Activated naive CD8-positive, alpha-beta T cell treated with anti-CD3 and anti-CD28 coated beads, Interleukin-2, amount 50 U/mL, for 24 hours (primary cell): ENCODE data around the gene NKX1-1.
"Not testable (repeated sequence)": the region's sequence is repeated elsewhere in the genome, so short reads cannot be mapped to it uniquely, and the experiment has no call there.

ENCODE experiments used
- ATAC-seq: fragments of 150-1000 bp; cut with Tn5 transposase; one replicate; pipeline ENCODE4 v1.10.0; 2021
- DNase-seq: peaks from one replicate; pipeline ENCODE4 v3.0.0; 2021
- H3K27ac Mint-ChIP-seq: one replicate; pipeline ENCODE4 v1.8.0; 2021; ENCODE audit warnings: mild to moderate bottlenecking, mixed read lengths
- H3K27me3 Mint-ChIP-seq: one replicate; pipeline ENCODE4 v1.8.0; 2021; ENCODE audit warnings: mixed read lengths
- H3K36me3 Mint-ChIP-seq: one replicate; pipeline ENCODE4 v1.8.0; 2021; ENCODE audit warnings: low read depth, mixed read lengths
- H3K4me1 Mint-ChIP-seq: one replicate; pipeline ENCODE4 v1.8.0; 2021; ENCODE audit warnings: mixed read lengths
- H3K4me3 Mint-ChIP-seq: one replicate; pipeline ENCODE4 v1.8.0; 2021; ENCODE audit warnings: mild to moderate bottlenecking, moderate library complexity, mixed read lengths
- H3K9me3 Mint-ChIP-seq: one replicate; pipeline ENCODE4 v1.8.0; 2021; ENCODE audit warnings: mixed read lengths

The NKX1-1 gene

GRCh38 chr4:1393866-1394265 lies 12.4 kb downstream of the NKX1-1 start:
- Mint-ChIP-seq H3K36me3 (peaks cover 11% of the 10 kb centered on the region), H3K9me3 (peaks cover 10% of the 10 kb centered on the region), H3K4me3 (no peak overlapping the region), H3K4me1 (no peaks in the 10 kb centered on the region), H3K27ac (no peak overlapping the region), H3K27me3 (no peaks in the 10 kb centered on the region)
- DNase-seq = no peak
- ATAC-seq = no peak

- DNase-seq, H3K27me3 Mint-ChIP-seq, ATAC-seq, H3K27ac Mint-ChIP-seq, H3K4me1 Mint-ChIP-seq, H3K4me3 Mint-ChIP-seq: not testable (repeated sequence)
- Mint-ChIP-seq H3K9me3 (peaks cover 15% of the 10 kb centered on the region), H3K36me3 (peaks cover 16% of the 10 kb centered on the region)
Measured at GRCh38 chr4:1393363-1393762, 12.9 kb downstream of the NKX1-1 start.

- DNase-seq = no peak
- Mint-ChIP-seq H3K36me3 (peaks cover 30% of the 10 kb centered on the region), H3K9me3 (peaks cover 23% of the 10 kb centered on the region), H3K4me1 (no peaks in the 10 kb centered on the region), H3K4me3 (no peak overlapping the region), H3K27me3 (no peaks in the 10 kb centered on the region), H3K27ac (no peak overlapping the region)
- ATAC-seq = no peak
Measured at GRCh38 chr4:1385373-1386340, 20.6 kb downstream of the NKX1-1 start.

GRCh38 chr4:1384675-1385372 lies 21.4 kb downstream of the NKX1-1 start:
- DNase-seq (no peak), ATAC-seq (no peak)
- peaks cover 19% of the 10 kb centered on the region for H3K9me3 Mint-ChIP-seq
- peaks cover 29% of the 10 kb centered on the region for H3K36me3 Mint-ChIP-seq
- no peaks in the 10 kb centered on the region for H3K27me3 Mint-ChIP-seq
- no peak overlapping the region for H3K27ac Mint-ChIP-seq
- H3K4me1 Mint-ChIP-seq = no peaks in the 10 kb centered on the region
- H3K4me3 Mint-ChIP-seq = no peak overlapping the region

- DNase-seq = no peak
- ATAC-seq = no peak
- Mint-ChIP-seq H3K27me3 (no peaks in the 10 kb centered on the region), H3K9me3 (peaks cover 14% of the 10 kb centered on the region), H3K4me3 (no peak overlapping the region), H3K36me3 (peaks cover 23% of the 10 kb centered on the region), H3K27ac (no peak overlapping the region), H3K4me1 (no peaks in the 10 kb centered on the region)
Measured at GRCh38 chr4:1383728-1384591, 22.3 kb downstream of the NKX1-1 start.

- no peak overlapping the region for H3K27ac Mint-ChIP-seq
- DNase-seq (no peak), ATAC-seq (no peak)
- peaks cover 6% of the 10 kb centered on the region for H3K9me3 Mint-ChIP-seq
- no peaks in the 10 kb centered on the region for H3K4me1 Mint-ChIP-seq
- H3K4me3 Mint-ChIP-seq = no peak overlapping the region
- H3K36me3 Mint-ChIP-seq = peaks cover 15% of the 10 kb centered on the region
- H3K27me3 Mint-ChIP-seq = no peaks in the 10 kb centered on the region
Measured at GRCh38 chr4:1382776-1383727, 23.2 kb downstream of the NKX1-1 start.

GRCh38 chr4:1381944-1382541 lies 24.2 kb downstream of the NKX1-1 start:
- H3K9me3 Mint-ChIP-seq = no peaks in the 10 kb centered on the region
- H3K27me3 Mint-ChIP-seq = no peaks in the 10 kb centered on the region
- ATAC-seq = no peak
- H3K36me3 Mint-ChIP-seq = peaks cover 9% of the 10 kb centered on the region
- H3K27ac Mint-ChIP-seq = no peak overlapping the region
- no peaks in the 10 kb centered on the region for H3K4me1 Mint-ChIP-seq
- DNase-seq = no peak
- no peak overlapping the region for H3K4me3 Mint-ChIP-seq

GRCh38 chr4:1381181-1381621 lies 25.0 kb downstream of the NKX1-1 start:
- Mint-ChIP-seq H3K9me3 (no peaks in the 10 kb centered on the region), H3K4me3 (no peak overlapping the region), H3K4me1 (no peaks in the 10 kb centered on the region), H3K36me3 (peaks cover 3% of the 10 kb centered on the region), H3K27me3 (no peaks in the 10 kb centered on the region), H3K27ac (no peak overlapping the region)
- ATAC-seq (no peak), DNase-seq (no peak)

- Mint-ChIP-seq H3K27ac (no peak overlapping the region), H3K27me3 (no peaks in the 10 kb centered on the region), H3K4me3 (no peak overlapping the region)
Measured at GRCh38 chr4:1380368-1381151, 25.7 kb downstream of the NKX1-1 start.

GRCh38 chr4:1379801-1380331 lies 26.4 kb downstream of the NKX1-1 start:
- no peak for ATAC-seq
- H3K27ac Mint-ChIP-seq = no peak overlapping the region
- H3K36me3 Mint-ChIP-seq = peaks cover 2% of the 10 kb centered on the region
- H3K27me3 Mint-ChIP-seq = no peaks in the 10 kb centered on the region
- H3K4me1 Mint-ChIP-seq = no peaks in the 10 kb centered on the region
- H3K4me3 Mint-ChIP-seq = no peak overlapping the region
- no peaks in the 10 kb centered on the region for H3K9me3 Mint-ChIP-seq
- no peak for DNase-seq

More at GRCh38 chr4:1380368-1381151, 25.7 kb downstream of the NKX1-1 start:
- H3K4me1 Mint-ChIP-seq = no peaks in the 10 kb centered on the region
- ATAC-seq (no peak), DNase-seq (no peak)
- no peaks in the 10 kb centered on the region for H3K9me3 Mint-ChIP-seq
- peaks cover 2% of the 10 kb centered on the region for H3K36me3 Mint-ChIP-seq

GRCh38 chr4:1379351-1379781 lies 26.9 kb downstream of the NKX1-1 start:
- Mint-ChIP-seq H3K4me1 (no peaks in the 10 kb centered on the region), H3K27me3 (no peaks in the 10 kb centered on the region), H3K27ac (no peak overlapping the region), H3K36me3 (no peaks in the 10 kb centered on the region), H3K4me3 (no peak overlapping the region), H3K9me3 (no peaks in the 10 kb centered on the region)
- DNase-seq = no peak
- ATAC-seq = no peak

GRCh38 chr4:1378559-1379231 lies 27.5 kb downstream of the NKX1-1 start:
- Mint-ChIP-seq H3K4me3 (no peak overlapping the region), H3K36me3 (peaks cover under 1% of the 10 kb centered on the region), H3K27ac (no peak overlapping the region), H3K27me3 (no peaks in the 10 kb centered on the region), H3K9me3 (no peaks in the 10 kb centered on the region), H3K4me1 (no peaks in the 10 kb centered on the region)
- DNase-seq (no peak), ATAC-seq (no peak)
